Endothelial cell (in vitro differentiated cells): ENCODE results near the gene SLC25A45. TPM values are rescaled to one million over a fixed set of nuclear protein-coding genes. Genes with fewer than 3 reads are reported as not detected.

Experiments used
- DNase-seq: peaks from one replicate; pipeline ENCODE4 v3.0.0; 2021; ENCODE audit warnings: low spot score
- H3K27ac Mint-ChIP-seq: one replicate; pipeline ENCODE4 v1.8.0; 2021; ENCODE audit warnings: mixed read lengths, inconsistent platforms; ENCODE audit not compliant: unreplicated experiment
- H3K27me3 Mint-ChIP-seq: one replicate; pipeline ENCODE4 v1.8.0; 2021; ENCODE audit warnings: mild to moderate bottlenecking, moderate library complexity, mixed read lengths, inconsistent platforms; ENCODE audit not compliant: unreplicated experiment
- H3K36me3 Mint-ChIP-seq: one replicate; pipeline ENCODE4 v1.8.0; 2021; ENCODE audit warnings: mild to moderate bottlenecking, low read depth, mixed read lengths, inconsistent platforms; ENCODE audit not compliant: unreplicated experiment
- H3K4me1 Mint-ChIP-seq: one replicate; pipeline ENCODE4 v1.8.0; 2021; ENCODE audit warnings: mild to moderate bottlenecking, mixed read lengths, inconsistent platforms; ENCODE audit not compliant: unreplicated experiment
- H3K4me3 Mint-ChIP-seq: one replicate; pipeline ENCODE4 v1.8.0; 2021; ENCODE audit warnings: mild to moderate bottlenecking, mixed read lengths, inconsistent platforms; ENCODE audit not compliant: unreplicated experiment
- H3K9me3 Mint-ChIP-seq: one replicate; pipeline ENCODE4 v1.8.0; 2021; ENCODE audit warnings: mixed read lengths, inconsistent platforms; ENCODE audit not compliant: unreplicated experiment
- total RNA-seq: library from RNA; stranded (reverse); fragmentation: NEBNext Ultra II Directional; extraction: Animal tissue kit (Norgen Biotek cat#: 25700); gene quantifications from one replicate; pipeline ENCODE4 v1.2.1, GENCODE V29; 2021; ENCODE audit not compliant: unreplicated experiment
- TF ChIP-seq, protein P1 (sequence below): fragments of 200-600 bp; sonication (generic); IDR thresholded peaks from one replicate; pipeline ENCODE4 v1.5.0; 2021; ENCODE audit warnings: antibody characterized with exemption; ENCODE audit not compliant: unreplicated experiment

The SLC25A45 gene
- total RNA-seq, 1 donor from 2014 or later, result 3.3 TPM

DNA sequence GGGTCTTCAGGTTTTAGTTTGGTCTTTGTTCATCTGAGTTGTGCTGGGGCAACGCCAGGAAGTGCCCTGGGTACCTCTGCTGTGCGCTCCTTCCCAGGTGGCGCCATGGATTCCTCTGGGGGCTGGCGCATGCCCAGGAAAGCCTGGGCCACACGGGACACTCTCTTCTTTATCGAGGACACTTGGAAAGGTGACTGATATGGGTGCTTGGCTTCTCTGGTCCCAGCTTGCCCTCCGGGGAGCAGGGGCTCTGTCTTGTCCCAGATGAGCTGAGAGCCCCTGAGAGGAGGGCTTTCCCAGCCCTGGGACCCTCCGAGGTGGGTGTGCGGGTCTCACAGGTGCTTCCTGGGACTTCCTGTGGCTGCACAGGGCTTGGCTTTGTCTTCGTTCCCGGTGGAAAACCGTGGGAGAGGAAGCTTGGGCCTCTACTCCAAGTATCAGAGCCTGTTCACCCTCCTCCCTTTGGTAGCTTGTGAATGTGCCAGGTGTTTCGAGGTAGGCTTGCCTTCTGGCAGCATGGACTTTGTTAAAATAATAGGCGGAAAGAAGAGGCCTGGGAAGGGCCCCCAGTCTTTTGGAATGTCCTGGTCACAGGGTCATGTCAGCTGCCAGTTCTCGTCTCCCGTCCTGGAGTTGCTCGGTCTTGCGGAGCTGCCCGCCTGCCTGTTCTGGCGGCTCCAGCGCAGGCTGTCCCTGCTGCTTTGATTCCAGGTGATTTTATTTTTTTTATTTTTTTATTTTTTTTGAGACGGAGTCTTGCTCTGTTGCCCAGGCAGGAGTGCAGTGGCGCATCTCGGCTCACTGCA, 30.0 kb upstream of the SLC25A45 start:
- Mint-ChIP-seq H3K27ac (peak overlapping the region; percentile 48), H3K36me3 (peaks cover 26% of the 10 kb centered on the region), H3K4me1 (peaks cover 22% of the 10 kb centered on the region)

DNA sequence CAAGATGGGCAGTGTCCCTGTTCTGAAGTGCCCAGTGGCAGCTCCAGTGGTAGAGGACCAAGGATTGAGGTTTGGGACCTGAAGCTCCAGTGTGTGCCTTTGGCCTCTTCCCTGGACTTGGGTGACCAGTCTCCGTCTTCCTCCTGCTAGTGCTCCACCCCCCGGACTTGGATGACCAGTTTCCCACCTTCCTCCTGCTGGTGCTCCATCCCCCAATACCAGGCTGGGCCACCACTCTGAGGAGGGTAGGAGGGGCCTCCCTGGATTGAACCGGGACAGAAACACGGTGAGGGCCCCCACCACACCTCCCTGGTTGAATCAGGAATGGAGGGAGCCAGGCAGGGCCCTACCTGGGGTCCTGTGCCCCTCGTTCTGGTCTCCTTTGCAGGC, 29.2 kb upstream of the SLC25A45 start:
- no peak overlapping the region for H3K4me3 Mint-ChIP-seq
- H3K4me1 Mint-ChIP-seq, result peaks cover 14% of the 10 kb centered on the region
- TF ChIP-seq, protein P1, sequence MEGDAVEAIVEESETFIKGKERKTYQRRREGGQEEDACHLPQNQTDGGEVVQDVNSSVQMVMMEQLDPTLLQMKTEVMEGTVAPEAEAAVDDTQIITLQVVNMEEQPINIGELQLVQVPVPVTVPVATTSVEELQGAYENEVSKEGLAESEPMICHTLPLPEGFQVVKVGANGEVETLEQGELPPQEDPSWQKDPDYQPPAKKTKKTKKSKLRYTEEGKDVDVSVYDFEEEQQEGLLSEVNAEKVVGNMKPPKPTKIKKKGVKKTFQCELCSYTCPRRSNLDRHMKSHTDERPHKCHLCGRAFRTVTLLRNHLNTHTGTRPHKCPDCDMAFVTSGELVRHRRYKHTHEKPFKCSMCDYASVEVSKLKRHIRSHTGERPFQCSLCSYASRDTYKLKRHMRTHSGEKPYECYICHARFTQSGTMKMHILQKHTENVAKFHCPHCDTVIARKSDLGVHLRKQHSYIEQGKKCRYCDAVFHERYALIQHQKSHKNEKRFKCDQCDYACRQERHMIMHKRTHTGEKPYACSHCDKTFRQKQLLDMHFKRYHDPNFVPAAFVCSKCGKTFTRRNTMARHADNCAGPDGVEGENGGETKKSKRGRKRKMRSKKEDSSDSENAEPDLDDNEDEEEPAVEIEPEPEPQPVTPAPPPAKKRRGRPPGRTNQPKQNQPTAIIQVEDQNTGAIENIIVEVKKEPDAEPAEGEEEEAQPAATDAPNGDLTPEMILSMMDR, result no peak
- no peak for DNase-seq
- peaks cover 26% of the 10 kb centered on the region for H3K36me3 Mint-ChIP-seq
- no peak overlapping the region for H3K27ac Mint-ChIP-seq
- H3K27me3 Mint-ChIP-seq, result peaks cover 13% of the 10 kb centered on the region
- H3K9me3 Mint-ChIP-seq, result no peaks in the 10 kb centered on the region

More for the DNA sequence above, 30.0 kb upstream of the SLC25A45 start:
- TF ChIP-seq, protein P1, result no peak
- Mint-ChIP-seq H3K27me3 (peaks cover 14% of the 10 kb centered on the region), H3K4me3 (peak overlapping the region; percentile 62), H3K9me3 (no peaks in the 10 kb centered on the region)
- DNase-seq, result no peak

DNA sequence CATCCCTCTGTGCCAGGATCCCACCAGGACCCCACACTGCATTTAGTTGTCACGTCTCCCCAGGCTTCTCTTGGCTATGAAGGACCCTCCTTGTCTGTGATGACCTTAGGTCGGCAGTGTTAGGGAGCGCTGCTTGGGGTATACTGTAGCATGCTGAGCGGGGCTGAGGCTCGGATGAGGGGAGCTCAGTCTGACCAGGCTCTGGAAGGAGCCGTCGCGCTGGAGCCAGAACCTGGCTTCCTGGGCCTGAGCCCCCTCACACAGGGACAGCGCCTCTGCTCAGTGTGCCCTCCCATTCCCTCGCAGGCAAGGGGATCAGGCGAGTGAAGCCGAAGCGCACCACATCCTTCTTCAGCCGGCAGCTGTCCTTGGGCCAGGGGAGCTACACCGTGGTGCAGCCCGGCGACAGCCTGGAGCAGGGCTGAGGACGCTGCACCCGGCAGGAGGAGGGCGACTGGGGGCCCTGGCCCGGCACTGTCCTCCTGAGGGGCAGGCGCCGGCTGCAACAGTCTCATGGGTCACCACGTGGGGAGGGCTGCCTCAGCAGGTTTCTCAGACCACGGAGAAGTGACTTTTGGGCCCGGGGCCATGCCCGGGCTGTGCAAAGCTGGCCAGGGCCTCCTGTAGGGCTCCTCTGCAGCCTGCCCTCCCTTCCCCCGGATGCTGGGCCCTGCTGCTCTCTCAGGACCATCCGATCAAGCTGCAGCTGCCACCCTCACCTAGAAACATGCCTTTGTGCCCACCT, 28.7 kb upstream of the SLC25A45 start:
- TF ChIP-seq, protein P1, result no peak
- no peak for DNase-seq
- peaks cover 26% of the 10 kb centered on the region for H3K36me3 Mint-ChIP-seq
- peak overlapping the region; percentile 13 for H3K27ac Mint-ChIP-seq
- H3K27me3 Mint-ChIP-seq, result peaks cover 13% of the 10 kb centered on the region
- no peaks in the 10 kb centered on the region for H3K9me3 Mint-ChIP-seq
- H3K4me1 Mint-ChIP-seq, result peaks cover 13% of the 10 kb centered on the region
- H3K4me3 Mint-ChIP-seq, result no peak overlapping the region

DNA sequence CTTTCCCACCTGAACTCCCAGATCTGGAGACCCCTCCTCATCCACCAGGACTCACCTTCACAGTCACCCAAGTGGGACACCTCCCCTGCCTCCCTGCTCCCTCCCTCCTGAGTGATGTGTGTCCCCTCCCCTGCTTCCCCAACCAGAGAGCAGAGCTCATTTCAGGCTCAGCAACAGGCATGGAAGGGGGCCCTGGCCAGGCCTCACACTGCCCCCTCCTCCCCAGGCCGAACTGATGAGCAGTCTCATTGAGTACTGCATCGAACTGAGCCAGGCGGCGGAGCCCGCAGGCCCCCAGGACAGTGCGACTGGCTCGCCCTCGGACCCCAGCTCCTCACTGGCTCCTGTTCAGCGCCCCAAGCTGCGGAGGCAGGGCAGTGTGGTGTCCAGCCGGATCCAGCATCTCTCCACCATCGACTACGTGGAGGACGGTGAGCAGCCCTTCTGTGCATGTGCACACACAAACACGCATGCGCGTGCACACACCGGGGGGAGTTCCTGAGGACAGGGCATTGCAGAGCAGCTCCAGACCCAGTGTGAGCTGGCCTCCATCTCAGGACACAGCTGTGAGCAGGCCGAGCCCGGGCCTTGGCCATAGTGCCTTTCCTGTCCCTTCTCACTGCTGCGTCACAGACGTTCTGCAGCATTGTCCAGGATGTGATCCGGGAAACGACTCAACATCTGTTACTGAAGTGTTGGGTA, 22.3 kb upstream of the SLC25A45 start:
- H3K4me3 Mint-ChIP-seq, result no peak overlapping the region
- peaks cover 13% of the 10 kb centered on the region for H3K4me1 Mint-ChIP-seq
- no peak overlapping the region for H3K27ac Mint-ChIP-seq
- peaks cover 4% of the 10 kb centered on the region for H3K27me3 Mint-ChIP-seq
- DNase-seq, result no peak
- H3K36me3 Mint-ChIP-seq, result peaks cover 17% of the 10 kb centered on the region
- TF ChIP-seq, protein P1, result no peak
- H3K9me3 Mint-ChIP-seq, result no peaks in the 10 kb centered on the region
